ENCODE measurements around the gene PDS5B.
"Not testable (repeated sequence)": the region's sequence is repeated elsewhere in the genome, so short reads cannot be mapped to it uniquely, and the experiment has no call there.

Gene PDS5B, protein sequence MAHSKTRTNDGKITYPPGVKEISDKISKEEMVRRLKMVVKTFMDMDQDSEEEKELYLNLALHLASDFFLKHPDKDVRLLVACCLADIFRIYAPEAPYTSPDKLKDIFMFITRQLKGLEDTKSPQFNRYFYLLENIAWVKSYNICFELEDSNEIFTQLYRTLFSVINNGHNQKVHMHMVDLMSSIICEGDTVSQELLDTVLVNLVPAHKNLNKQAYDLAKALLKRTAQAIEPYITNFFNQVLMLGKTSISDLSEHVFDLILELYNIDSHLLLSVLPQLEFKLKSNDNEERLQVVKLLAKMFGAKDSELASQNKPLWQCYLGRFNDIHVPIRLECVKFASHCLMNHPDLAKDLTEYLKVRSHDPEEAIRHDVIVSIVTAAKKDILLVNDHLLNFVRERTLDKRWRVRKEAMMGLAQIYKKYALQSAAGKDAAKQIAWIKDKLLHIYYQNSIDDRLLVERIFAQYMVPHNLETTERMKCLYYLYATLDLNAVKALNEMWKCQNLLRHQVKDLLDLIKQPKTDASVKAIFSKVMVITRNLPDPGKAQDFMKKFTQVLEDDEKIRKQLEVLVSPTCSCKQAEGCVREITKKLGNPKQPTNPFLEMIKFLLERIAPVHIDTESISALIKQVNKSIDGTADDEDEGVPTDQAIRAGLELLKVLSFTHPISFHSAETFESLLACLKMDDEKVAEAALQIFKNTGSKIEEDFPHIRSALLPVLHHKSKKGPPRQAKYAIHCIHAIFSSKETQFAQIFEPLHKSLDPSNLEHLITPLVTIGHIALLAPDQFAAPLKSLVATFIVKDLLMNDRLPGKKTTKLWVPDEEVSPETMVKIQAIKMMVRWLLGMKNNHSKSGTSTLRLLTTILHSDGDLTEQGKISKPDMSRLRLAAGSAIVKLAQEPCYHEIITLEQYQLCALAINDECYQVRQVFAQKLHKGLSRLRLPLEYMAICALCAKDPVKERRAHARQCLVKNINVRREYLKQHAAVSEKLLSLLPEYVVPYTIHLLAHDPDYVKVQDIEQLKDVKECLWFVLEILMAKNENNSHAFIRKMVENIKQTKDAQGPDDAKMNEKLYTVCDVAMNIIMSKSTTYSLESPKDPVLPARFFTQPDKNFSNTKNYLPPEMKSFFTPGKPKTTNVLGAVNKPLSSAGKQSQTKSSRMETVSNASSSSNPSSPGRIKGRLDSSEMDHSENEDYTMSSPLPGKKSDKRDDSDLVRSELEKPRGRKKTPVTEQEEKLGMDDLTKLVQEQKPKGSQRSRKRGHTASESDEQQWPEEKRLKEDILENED (N-terminal part only)
- total RNA-seq, result 67.5 reads per million, percentile 75 among the genes with 10 or more reads in this experiment

DNA sequence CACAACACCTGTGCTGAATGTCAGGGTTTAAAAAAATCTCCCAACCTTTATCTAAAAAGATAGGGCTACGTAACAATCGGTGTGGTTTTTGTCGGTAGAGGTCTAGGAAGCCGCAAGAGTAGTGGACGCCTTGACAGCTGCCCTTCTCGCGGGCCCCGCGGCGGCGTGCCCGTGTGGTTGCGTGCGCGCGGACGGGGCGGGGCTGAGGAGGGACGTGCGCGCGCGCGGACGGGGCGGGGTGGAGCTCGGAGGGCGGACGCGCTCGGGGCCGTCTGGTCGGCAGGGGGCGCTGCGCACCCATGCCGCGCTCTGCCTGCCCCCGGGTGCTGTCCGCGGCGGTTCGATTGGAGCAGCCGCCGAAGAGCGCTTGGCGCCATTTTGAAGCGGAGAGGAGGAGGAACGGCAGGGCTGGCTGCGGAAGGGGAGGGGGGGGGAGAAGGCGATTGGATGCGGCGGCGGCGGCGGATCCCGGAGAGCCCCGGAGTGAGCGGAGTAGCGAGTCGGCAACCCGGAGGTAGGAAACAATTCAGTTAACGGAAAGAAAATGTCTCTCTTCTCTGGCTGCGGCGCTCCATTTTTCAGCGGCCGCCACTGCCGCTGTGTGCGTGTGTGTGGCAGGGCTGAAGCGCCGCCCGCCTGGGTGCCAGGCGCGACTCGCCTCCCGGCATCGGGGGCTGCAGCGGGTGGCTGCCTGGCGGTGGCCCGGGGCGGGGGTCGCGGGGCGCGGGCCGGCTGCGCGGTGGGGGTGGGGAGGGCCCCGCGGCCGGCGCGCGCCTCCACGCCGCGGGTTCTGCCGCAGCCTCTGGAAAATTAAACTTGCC is at the start of gene PDS5B:
TSS of gene PDS5B (plus strand) at position 373 of the 821 bp plus-strand sequence. CDS start 62,321 bp downstream, outside the sequence.
- peak; percentile 94 for DNase-seq

DNA sequence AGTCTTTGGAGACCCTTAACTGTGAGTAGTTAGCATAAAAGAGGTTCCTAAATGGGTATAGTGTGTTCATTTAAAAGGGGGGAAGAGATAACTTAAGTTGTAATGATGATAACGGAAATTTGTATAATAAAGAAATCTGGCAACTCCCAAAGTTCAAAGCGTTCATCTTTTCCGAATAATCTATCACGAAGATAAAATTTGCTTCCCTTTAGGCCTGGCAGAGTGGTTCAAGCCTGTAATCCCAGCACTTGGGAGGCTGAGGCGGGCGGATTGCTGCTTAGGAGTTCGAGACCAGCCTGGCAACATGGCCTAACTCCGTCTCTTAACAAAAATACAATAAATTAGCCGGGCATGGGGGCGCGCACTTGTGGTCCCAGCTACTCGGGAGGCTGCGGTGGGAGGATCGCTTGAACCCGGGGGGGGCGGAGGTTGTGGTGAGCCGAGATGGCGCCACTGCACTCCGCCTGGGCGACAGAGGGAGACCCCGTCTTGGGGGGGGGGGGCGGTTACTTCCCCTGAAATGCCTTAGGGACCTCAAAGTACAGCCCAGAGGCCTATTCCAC is 48.6 kb upstream of the PDS5B start:
- peak; percentile 11 for DNase-seq

DNA sequence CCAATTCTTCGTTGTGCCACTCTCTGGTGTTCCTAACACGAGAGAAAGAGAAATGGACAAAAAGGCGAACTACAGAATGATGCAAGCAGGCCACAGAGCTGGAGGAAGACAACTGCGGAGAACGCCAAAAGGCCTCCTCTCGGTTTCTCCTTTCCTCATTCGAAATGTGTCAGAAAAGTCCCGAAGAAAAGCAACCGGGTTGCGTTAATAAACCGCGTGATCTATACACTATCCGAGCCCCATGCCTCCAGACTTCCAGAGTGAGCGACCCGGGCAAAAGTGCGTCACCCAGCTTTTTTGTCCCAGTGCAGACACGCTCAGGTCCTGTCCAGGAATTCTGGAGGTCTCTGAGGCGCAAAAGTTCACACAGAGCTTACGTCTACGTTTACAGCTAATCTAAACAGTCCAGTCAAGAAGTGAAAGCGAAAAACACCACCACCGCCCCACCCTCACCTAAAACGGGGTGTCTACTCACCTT is 48.1 kb upstream of the PDS5B start:
- DNase-seq, result no peak

DNA sequence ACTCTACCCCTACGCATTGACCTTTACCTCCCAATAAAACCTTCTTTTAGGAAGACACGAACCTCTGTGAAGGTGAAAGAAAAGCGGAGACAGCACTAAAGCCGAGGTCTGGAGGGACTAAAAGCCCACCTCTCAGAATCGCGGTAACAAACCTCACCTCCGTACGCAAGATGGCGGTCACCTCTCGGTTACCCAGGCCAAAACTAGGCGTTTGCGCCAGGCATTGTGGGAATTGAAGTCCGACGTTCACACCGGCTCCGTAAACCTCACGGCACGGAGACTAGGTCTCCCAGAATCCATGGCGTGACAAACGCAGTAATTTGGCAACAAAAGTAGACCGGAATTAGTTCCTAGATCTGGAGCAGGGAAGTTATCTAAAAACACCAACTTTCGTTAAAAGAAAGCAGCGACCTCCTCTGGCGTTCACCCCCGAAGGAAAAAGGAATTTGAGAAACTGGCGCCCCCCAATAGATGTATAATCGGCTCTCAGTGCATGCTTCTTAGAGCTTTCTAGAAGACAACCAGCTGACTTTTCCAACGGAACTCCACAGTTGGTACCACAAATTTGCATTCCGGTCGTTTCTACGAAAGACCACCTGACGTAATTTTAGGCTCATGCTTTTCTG is 47.5 kb upstream of the PDS5B start, which contains the start of gene N4BP2L2:
TSS of gene N4BP2L2 (minus strand) at position 175 of the 626 bp plus-strand sequence. CDS start 1,768 bp downstream, outside the sequence.
- peak; percentile 92 for DNase-seq

DNA sequence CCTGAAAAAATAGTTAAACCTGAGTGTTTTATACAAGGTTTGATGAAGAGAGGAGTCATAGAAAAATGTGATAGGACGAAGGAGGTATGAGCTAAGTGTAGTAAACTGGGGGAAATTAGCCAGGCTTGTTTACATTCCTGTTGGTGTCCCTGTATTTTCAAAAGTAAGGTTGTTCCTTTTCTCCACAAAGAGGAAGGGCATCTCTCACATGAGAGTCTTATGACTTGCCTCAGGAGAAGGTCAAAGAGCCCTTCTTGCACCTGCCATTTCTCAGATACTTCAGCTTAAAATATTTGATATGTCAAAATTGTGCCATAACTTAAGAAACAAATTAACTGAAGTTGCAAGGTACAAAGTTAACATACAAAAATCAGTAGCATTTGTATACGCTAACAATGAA is 44.0 kb upstream of the PDS5B start:
- no peak for DNase-seq

DNA sequence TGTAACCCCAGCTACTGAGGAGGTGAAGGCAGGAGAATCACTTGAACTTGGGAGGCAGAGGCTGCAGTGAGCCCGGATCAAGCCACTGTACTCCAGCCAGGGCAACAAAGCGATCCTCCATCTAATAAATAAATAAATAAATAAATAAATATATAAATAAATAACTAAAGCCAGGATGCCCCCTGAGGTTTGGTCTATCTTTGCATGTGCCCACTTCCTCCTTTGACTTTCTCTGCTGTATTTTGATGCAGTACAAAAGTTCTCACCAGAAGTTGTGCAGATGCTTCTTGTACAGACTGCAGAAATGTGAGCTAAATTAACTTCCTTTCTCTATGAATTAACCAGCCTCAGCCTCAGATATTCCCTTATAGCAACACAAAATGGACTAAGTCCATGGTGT is 41.2 kb upstream of the PDS5B start:
- no peak for DNase-seq

DNA sequence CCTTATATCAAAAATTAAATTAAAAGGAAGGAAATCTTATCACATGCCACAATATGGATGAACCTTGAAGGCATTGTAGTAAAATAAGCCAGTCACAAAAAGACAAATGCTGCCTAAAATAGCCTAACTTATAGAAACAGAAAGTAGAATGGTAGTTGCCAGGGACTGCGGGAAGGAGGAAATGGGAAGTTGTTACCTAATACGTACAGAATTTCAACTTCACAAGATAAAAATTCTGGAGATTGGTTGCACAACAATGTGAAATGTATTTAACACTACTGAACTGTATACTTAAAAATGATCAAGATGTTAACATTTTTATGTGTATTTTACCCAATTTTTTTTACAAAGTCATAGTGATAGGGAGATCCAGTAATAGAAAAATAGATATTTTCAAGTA is 37.4 kb upstream of the PDS5B start:
- DNase-seq, result no peak

DNA sequence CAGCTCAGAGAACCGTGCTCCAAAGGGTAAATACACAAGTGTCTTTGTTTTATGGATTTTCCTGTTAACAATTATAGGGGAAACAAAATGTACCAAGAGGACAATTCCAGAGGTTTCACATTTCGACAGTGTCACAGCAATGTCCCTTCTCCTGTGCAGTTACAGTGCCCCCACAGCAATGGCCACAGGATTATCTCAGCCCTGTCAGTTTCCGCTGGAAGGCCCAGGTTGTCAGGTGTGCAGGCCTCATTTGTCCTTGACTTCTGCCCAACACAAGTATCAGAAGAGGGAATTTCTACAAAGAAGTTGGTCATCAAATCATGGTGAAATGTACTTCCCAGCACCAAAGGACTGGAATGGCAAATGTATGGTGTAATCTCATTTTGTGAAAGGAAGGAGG is 36.5 kb upstream of the PDS5B start:
- DNase-seq, result no peak

DNA sequence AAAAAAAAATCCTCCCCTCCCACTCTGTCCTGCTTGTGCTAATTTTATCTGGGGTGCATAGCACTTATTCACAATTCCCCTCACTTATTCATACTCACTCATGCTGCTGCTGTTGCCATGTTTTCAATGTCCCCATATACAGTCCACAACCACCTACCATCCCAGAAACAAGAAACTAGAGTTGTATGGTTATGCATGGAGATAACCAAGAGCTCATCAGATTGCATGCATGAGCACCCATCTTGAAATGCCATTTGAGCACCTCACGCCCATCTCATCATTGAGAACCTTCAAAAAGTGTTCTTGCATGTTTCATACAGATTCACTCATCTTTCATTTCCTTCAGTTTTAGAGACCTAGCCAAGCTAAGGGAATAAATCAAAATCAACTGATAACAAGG is 32.5 kb upstream of the PDS5B start:
- DNase-seq, result no peak

DNA sequence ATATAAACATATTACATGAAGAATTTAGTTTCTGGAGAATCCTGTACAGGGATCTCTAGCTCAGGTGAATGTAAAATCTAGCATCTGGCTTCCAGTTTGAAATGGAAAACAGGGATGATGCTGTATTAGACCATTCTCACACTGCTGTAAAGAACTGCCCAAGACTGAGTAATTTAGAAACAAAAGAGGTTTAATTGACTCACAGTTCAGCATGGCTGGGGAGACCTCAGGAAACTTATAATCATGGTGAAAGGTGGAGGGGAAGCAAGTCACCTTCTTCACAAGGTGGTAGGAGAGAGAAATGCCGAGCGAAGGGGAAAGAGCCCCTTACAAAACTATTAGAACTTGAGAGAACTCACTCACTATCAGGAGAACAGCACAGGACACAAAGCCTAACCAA is 30.6 kb upstream of the PDS5B start:
- DNase-seq, result no peak

DNA sequence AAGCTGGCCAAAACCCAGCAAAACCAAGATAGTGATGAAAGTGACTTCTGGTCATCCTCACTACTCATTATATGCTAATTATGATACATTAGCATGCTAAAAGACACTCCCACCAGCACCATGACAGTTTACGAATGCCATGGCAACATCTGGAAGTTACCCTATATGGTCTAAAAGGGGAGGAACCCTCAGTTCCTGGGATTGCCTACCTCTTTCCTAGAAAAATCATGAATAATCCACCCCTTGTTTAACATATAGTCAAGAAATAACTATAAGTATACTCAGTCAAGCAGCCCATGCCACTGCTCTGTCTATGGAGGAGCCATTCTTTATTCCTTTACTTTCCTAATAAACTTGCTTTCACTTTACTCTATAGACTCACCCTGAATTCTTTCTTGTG is 25.4 kb upstream of the PDS5B start:
- DNase-seq, result not testable (repeated sequence)

DNA sequence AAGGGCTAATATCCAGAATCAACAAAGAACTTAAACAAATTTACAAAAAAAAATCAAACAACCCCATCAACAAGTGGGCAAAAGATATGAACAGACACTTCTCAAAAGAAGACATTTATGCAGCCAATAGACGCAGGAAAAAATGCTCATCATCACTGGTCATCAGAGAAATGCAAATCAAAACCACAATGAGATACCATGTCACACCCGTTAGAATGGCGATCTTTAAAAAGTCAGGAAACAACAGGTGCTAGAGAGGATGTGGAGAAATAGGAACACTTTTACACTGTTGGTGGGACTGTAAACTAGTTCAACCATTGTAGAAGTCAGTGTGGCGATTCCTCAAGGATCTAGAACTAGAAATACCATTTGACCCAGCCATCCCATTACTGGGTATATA is 10.6 kb upstream of the PDS5B start:
- DNase-seq, result not testable (repeated sequence)

DNA sequence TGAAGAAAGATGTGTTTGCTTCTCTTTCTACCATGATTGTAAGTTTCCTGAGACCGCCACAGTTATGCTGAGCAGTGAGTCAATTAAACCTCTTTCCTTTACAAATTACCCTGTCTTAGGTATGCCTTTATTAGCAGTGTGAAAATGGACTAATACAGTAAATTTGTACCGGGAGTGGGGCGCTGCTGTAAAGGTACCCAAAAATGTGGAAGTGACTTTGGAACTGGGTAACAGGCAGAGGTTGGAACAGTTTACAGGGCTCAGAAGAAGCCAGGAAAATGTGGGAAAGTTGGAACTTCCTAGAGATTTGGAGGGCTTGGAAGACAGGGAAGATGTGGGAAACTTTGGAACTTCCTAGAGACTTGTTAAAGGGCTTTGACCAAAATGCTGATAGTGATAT is 9.2 kb upstream of the PDS5B start:
- no peak for DNase-seq

DNA sequence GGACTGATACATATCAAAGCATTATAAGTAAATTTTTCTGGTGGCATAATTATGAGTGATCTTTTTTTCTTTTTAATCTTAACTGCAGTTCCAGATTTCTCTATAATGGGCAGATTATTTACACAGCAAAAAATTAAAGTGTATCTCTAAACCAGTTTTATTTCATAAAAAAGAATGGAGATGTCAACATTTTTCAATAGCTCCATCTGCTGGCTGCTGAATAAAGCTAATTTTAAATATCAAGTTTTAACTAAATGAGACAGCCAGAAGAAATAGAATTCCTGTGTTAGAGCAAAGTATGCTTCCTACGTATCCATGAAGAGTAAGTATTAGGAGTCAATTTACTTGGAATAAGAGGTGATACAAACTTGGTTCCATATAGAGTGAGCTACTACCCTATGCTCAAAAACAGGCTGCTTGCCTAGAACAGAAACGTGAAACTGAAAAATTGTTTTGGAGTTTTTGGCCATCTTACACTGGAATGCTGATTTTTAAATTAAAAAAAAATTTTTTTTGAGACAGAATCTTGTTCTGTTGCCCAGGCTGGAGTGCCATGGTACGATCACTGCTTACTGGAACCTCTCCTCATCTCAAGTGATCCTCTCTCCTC is 5.0 kb upstream of the PDS5B start:
- DNase-seq, result no peak

DNA sequence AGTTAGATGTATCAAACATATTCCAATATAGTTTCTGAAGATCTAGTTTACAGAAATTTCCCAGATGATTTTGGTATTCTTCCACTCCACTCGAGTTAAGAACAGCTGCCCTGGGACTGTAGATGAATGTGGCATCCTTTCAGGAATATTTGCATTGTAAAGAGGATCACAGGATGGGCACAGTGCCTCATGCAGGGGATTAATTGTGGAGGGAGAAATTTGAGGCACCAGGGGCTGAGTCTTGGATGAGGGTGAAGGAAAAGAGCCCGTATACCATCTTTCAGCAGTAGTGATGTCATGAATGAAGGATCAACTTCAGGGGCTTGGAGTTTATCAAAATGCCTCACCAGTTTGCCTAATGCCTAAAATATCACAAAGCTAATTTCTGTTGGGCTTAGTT is 4.0 kb upstream of the PDS5B start:
- DNase-seq, result no peak

DNA sequence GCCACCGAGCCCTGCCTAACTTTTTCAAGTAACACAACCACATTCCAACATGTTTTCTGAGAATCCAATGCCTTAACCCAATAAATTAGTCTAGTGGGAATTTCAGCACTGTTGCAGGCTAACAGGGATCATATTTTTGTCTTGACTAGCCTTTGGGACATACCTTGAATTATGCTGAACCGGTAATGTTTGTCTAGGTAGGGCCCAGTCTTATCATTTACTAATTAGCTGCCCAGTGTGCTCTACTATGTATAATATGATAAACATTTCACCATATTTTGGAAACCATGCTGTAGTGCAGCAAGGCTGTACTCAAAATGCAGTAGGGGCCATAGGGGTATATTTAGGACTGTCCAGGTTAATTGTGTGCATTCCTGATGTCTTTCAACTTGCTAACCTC is 3.3 kb upstream of the PDS5B start:
- DNase-seq, result no peak

DNA sequence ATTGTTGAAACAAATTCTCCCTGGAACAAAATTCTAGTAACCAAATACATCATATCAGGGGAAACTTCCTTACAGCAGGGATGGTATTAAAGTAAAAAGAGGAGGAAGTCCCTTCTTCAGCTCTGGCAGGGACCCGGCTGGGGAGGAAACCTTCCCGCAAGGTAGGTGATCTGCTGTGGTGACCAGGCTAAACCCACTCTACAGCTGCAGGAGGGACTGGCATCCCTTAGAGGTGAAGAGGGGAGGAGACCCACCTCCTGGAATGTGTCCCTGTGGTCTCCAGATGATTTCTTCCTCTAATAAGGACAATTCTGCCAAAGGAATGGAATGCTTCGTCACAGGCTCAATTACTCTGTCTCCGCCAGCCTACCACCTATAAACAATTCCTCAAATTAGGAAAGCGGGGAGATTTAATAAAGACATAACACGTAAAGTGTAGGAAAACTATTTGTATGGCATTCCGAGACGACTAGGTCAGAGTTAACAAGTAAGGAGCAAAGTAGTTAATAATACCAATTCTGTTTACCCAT is 637 bp upstream of the PDS5B start:
- no peak for DNase-seq

DNA sequence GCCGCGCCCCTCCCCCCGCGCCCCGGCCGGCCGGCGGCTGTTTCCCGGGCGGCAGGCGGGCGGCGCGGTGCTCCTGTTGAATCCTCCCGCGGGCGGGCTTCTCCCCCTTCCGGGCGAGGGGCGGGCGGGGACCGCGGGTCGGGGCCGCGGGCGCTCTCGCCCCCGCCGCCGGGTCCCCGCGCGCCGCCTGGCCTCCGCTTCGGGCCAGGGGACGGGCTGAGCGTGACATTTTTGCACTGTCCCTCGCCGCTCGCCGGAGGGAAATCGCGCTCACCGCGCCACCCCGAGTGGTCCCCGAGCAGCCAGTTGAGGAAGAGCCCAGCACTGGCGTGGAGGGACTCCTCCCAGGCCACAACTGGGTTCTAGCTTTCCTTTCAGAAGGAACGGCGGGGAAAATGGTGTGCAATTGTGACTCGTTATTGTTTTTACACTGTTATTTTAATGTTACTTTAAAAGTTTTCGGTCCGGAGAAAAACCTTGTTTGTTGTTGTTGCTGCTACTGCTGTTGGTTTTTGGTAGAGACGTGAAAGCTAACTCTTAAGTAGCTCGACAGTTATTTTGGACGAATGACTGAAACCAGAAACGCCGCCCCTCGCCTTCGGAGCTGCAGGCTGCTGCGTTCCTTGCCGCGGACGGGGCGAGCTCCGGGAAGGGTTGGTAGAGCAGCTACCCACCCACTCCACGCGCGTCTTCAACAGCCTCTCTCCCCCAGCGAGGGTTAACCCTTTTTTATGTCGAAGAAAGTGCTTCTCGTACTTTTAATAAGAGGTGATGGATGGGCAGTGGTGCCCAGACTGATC is 959 bp downstream of the PDS5B start:
- DNase-seq, result peak; percentile 49

DNA sequence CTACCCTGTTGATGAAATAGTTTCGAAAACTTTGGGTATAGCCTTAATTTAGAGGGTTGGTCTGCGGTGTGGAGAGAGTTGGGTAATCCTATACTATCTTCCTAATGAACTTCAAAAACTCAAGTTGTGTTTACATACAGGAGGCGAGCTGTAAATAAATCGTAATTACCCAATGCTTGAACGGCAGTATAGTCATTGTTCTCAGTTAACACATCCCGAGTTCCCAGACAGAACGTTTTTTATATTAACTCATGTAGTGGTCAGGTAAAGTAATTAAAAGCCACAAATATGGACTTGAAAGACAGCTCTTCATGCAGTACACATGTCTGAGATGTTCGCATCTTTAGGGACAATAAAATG is 1.5 kb downstream of the PDS5B start:
- DNase-seq, result no peak

All from effector CD4-positive, alpha-beta T cell (primary cell).